HCT116 (cell line): Measurements from ENCODE around the gene PHPT1. TPM values are rescaled to one million over a fixed set of nuclear protein-coding genes. Genes with fewer than 3 reads are reported as not detected.

ENCODE experiments used
- ATAC-seq: fragments of 200-7000 bp; cut with Tn5 transposase; 2 replicates; pipeline ENCODE4 v1.9.1; 2020; ENCODE audit warnings: mild to moderate bottlenecking, moderate library complexity
- BruUV-seq: library from RNA; stranded (reverse); fragments of 400-500 nt; replicated peaks from 2 replicates; lab custom pipeline; 2021; lab: Mats Ljungman, UMichigan
- CTCF ChIA-PET: fragments of 300-600 bp; sonication (Branson Sonifier 250); formaldehyde crosslinking; loops from one replicate; lab custom pipeline; 2021; ENCODE audit warnings: antibody characterized with exemption; lab: Charles Lee
- POLR2A ChIA-PET: fragments of 300-600, 350-600 bp; sonication (Branson Sonifier 250); formaldehyde crosslinking; loops from one replicate; lab custom pipeline; 2021; ENCODE audit warnings: antibody characterized with exemption; lab: Charles Lee
- RAD21 ChIA-PET, 2 experiments: fragments of 300-600 bp; sonication (Branson Sonifier 250); formaldehyde crosslinking; loops; one replicate each; lab custom pipeline; 2023; ENCODE audit warnings: low total read pairs in 2 of 2; ENCODE audit not compliant: uncharacterized antibody in 2 of 2, unreplicated experiment in 2 of 2, low non-redundant PET in 1 of 2; lab: Charles Lee
- DNase-seq: peaks from one replicate; pipeline ENCODE4 v3.0.0-alpha.2; 2010; ENCODE audit warnings: low read depth, low spot score
- H2AFZ ChIP-seq: fragments of 200-600 bp; shearing (Covaris generic), sonication (generic); 2 replicates; pipeline ENCODE4 v1.6.1; 2017; ENCODE audit warnings: low read depth, mixed run types, mixed read lengths, antibody characterized with exemption, low read length; ENCODE audit not compliant: poor library complexity, severe bottlenecking
- H3K27ac ChIP-seq: 2 replicates; pipeline ENCODE4 v1.5.1; 2012; ENCODE audit warnings: low read depth, low read length
- H3K27me3 ChIP-seq: fragments of 200-600 bp; sonication (generic); 2 replicates; pipeline ENCODE4 v1.6.1; 2016; ENCODE audit warnings: mixed run types, low read length, mixed read lengths; ENCODE audit not compliant: insufficient read depth
- H3K36me3 ChIP-seq, 2 experiments: fragments of 200-500 bp in 1 of 2; fragments of 200-600 bp in 1 of 2; sonication (Bioruptor generic) in 1 of 2; sonication (generic) in 1 of 2; 2 replicates each; pipeline versions ENCODE4 v1.5.1 to v1.6.1; 2014 to 2016; ENCODE audit warnings: low read length in 2 of 2, inconsistent platforms in 1 of 2, mixed read lengths in 1 of 2, mixed run types in 1 of 2; ENCODE audit not compliant: insufficient read depth in 2 of 2, control insufficient read depth in 1 of 2
- H3K4me1 ChIP-seq, 2 experiments: fragments of 200-600 bp in 1 of 2; sonication (generic) in 1 of 2; 2 replicates each; pipeline versions ENCODE4 v1.5.1 to v1.6.1; 2012 to 2017; ENCODE audit warnings: low read length in 2 of 2, inconsistent platforms in 1 of 2, mild to moderate bottlenecking in 1 of 2, mixed read lengths in 1 of 2, mixed run types in 1 of 2, moderate library complexity in 1 of 2; ENCODE audit not compliant: insufficient read depth in 2 of 2, control insufficient read depth in 1 of 2
- H3K4me2 ChIP-seq: fragments of 200-600 bp; sonication (generic); 2 replicates; pipeline ENCODE4 v1.6.1; 2017; ENCODE audit warnings: mixed run types, low read length, mixed read lengths
- H3K4me3 ChIP-seq, 2 experiments: fragments of 200-600 bp in 1 of 2; sonication (generic) in 1 of 2; replicated peaks in 1 of 2; 2 replicates each; pipeline ENCODE4 v1.5.1; 2011 to 2016; ENCODE audit warnings: low read length in 2 of 2, control low read depth in 1 of 2, low read depth in 1 of 2, mild to moderate bottlenecking in 1 of 2, mixed read lengths in 1 of 2, mixed run types in 1 of 2
- H3K79me2 ChIP-seq: fragments of 200-600 bp; sonication (generic); 2 replicates; pipeline ENCODE4 v1.6.1; 2017; ENCODE audit warnings: mild to moderate bottlenecking, mixed run types, low read length, moderate library complexity, mixed read lengths; ENCODE audit not compliant: insufficient read depth
- H3K9ac ChIP-seq: fragments of 200-600 bp; sonication (generic); 2 replicates; pipeline ENCODE4 v1.6.1; 2016; ENCODE audit warnings: low read length, mixed read lengths
- H3K9me2 ChIP-seq: fragments of 200-600 bp; sonication (generic), shearing (Covaris generic); 2 replicates; pipeline ENCODE4 v1.6.1; 2017; ENCODE audit warnings: mixed run types, mild to moderate bottlenecking, moderate library complexity; ENCODE audit not compliant: insufficient read depth
- H3K9me3 ChIP-seq, 2 experiments: fragments of 200-500 bp in 1 of 2; fragments of 200-600 bp in 1 of 2; sonication (Bioruptor generic) in 1 of 2; sonication (generic) in 1 of 2; 2 replicates each; pipeline ENCODE4 v1.6.1; 2014 to 2017; ENCODE audit warnings: low read length in 2 of 2, mixed read lengths in 2 of 2, inconsistent platforms in 1 of 2, low read depth in 1 of 2, mild to moderate bottlenecking in 1 of 2, mixed run types in 1 of 2, moderate library complexity in 1 of 2; ENCODE audit not compliant: control insufficient read depth in 1 of 2, insufficient read depth in 1 of 2
- H4K20me1 ChIP-seq: fragments of 200-600 bp; sonication (generic), shearing (Covaris generic); 2 replicates; pipeline ENCODE4 v1.6.1; 2017; ENCODE audit warnings: mixed run types, mild to moderate bottlenecking, moderate library complexity; ENCODE audit not compliant: insufficient read depth
- CBX3 ChIP-seq: IDR thresholded peaks from 2 replicates; pipeline ENCODE4 v1.6.1; 2012; ENCODE audit warnings: low read depth
- CEBPB ChIP-seq: IDR thresholded peaks from 2 replicates; pipeline ENCODE4 v1.6.1; 2012; ENCODE audit warnings: low read depth
- EGR1 ChIP-seq: IDR thresholded peaks from 2 replicates; pipeline ENCODE4 v1.6.1; 2012; ENCODE audit warnings: low read depth
- ELF1 ChIP-seq: IDR thresholded peaks from 2 replicates; pipeline ENCODE4 v1.6.1; 2012; ENCODE audit warnings: low read depth, borderline replicate concordance
- EZH2 ChIP-seq: fragments of 200-600 bp; sonication (generic); IDR thresholded peaks from 2 replicates; pipeline ENCODE4 v1.6.1; 2017; ENCODE audit warnings: antibody characterized with exemption, mixed run types
- EZH2phosphoT487 ChIP-seq: fragments of 200-600 bp; IDR thresholded peaks from 2 replicates; pipeline ENCODE4 v1.6.1; 2018; ENCODE audit warnings: antibody characterized with exemption, borderline replicate concordance
- FOSL1 ChIP-seq: IDR thresholded peaks from 2 replicates; pipeline ENCODE4 v1.6.1; 2012; ENCODE audit warnings: low read depth
- JUND ChIP-seq: IDR thresholded peaks from 2 replicates; pipeline ENCODE4 v1.6.1; 2012
- POLR2AphosphoS5 ChIP-seq: IDR thresholded peaks from 2 replicates; pipeline ENCODE4 v1.6.1; 2011; ENCODE audit warnings: mild to moderate bottlenecking, low read depth, low read length, moderate library complexity
- SP1 ChIP-seq: IDR thresholded peaks from 2 replicates; pipeline ENCODE4 v1.6.1; 2012; ENCODE audit warnings: low read depth
- SRF ChIP-seq: IDR thresholded peaks from 2 replicates; pipeline ENCODE4 v1.6.1; 2012; ENCODE audit warnings: low read depth
- TCF7L2 ChIP-seq: IDR thresholded peaks from 2 replicates; pipeline ENCODE4 v1.7.0; 2011; ENCODE audit warnings: borderline replicate concordance, inconsistent platforms; ENCODE audit not compliant: insufficient read depth, insufficient read length; ENCODE audit errors: extremely low read depth
- YY1 ChIP-seq: IDR thresholded peaks from 2 replicates; pipeline ENCODE4 v1.6.1; 2011; ENCODE audit warnings: low read length, low read depth, moderate library complexity, mild to moderate bottlenecking; ENCODE audit not compliant: insufficient replicate concordance; ENCODE audit errors: extremely low read depth
- ZFX ChIP-seq: fragments of 450-650 bp; IDR thresholded peaks from 2 replicates; pipeline ENCODE4 v1.6.1; 2017
- ZNF274 ChIP-seq: fragments of 200-500 bp; sonication (Bioruptor generic); IDR thresholded peaks from 2 replicates; pipeline ENCODE4 v1.6.1; 2014; ENCODE audit warnings: mild to moderate bottlenecking, low read depth, low read length, inconsistent platforms
- intact Hi-C: fragments of 100-400 bp; cut with micrococcal nuclease; formaldehyde crosslinking; loops from 2 replicates; pipeline ENCODE4 v1.10.0; 2022
- total RNA-seq: library from RNA; stranded (reverse); gene quantifications from one replicate; pipeline ENCODE4 v1.2.1, GENCODE V29; 2021; ENCODE audit not compliant: unreplicated experiment
- TF ChIP-seq, protein P1 (sequence below): IDR thresholded peaks from 2 replicates; pipeline ENCODE4 v1.6.1; 2012; ENCODE audit warnings: low read depth
- TF ChIP-seq, protein P2 (sequence below), 3 experiments: fragments of 200-600 bp in 1 of 3; sonication (generic) in 1 of 3; IDR thresholded peaks in 2 of 3; conservative IDR thresholded peaks in 1 of 3; 2 replicates each; pipeline ENCODE4 v1.5.1; 2012 to 2017; ENCODE audit warnings: low read depth in 2 of 3, low read length in 2 of 3, antibody characterized with exemption in 1 of 3, borderline replicate concordance in 1 of 3, control low read depth in 1 of 3, mild to moderate bottlenecking in 1 of 3, mixed read lengths in 1 of 3, mixed run types in 1 of 3, moderate library complexity in 1 of 3; ENCODE audit not compliant: insufficient read depth in 1 of 3
- TF ChIP-seq, protein P3 (sequence below): IDR thresholded peaks from 2 replicates; pipeline ENCODE4 v1.6.1; 2011; ENCODE audit warnings: mild to moderate bottlenecking, low read length, moderate library complexity; ENCODE audit not compliant: insufficient replicate concordance; ENCODE audit errors: extremely low read depth
- TF ChIP-seq, protein P4 (sequence below): IDR thresholded peaks from 2 replicates; pipeline ENCODE4 v1.6.1; 2012
- TF ChIP-seq, protein P5 (sequence below): IDR thresholded peaks from 2 replicates; pipeline ENCODE4 v1.6.1; 2012

Gene PHPT1
- total RNA-seq, 1 experiment from 2014 or later: 148 TPM

DNA sequence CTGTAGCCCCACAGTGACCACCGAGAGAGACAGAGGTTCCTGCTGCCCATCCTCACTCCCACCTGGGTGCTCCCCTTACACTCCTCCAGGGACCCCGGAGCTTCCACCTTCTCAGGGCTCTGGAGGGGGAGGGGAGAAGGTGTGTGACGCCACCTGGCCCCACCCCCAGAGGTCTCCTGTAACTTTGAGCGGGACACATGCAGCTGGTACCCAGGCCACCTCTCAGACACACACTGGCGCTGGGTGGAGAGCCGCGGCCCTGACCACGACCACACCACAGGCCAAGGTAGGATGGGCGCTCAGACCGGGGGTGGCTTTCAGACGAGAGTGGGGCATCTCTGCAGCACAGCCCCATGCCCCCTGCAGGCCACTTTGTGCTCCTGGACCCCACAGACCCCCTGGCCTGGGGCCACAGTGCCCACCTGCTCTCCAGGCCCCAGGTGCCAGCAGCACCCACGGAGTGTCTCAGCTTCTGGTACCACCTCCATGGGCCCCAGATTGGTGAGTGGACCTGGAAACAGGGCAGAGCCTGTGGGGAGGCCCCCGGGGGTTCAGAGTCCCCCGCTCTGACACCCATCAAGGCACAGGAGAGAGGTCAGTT lies 7.4 kb downstream of the PHPT1 start:
- CTCF ChIA-PET: no interaction called here
- intact Hi-C loops: no loop called here
- ATAC-seq (no peak), DNase-seq (no peak)
- Histone ChIP-seq H3K27ac (no peak overlapping the region; the same call in 1 of the 2 replicates), H3K36me3 (peaks cover 0 to 1% of the 10 kb centered on the region in 2 experiments; a peak in 1 of 4 replicates), H3K27me3 (no peaks in the 10 kb centered on the region), H3K9ac (no peak overlapping the region), H3K4me3 (no peak overlapping the region), H3K79me2 (no peaks in the 10 kb centered on the region; the same call in 1 of the 2 replicates), H2AFZ (no peak overlapping the region), H3K9me2 (no peaks in the 10 kb centered on the region), H3K9me3 (no peaks in the 10 kb centered on the region), H3K4me1 (peaks cover 2 to 12% of the 10 kb centered on the region in 2 experiments; a peak in 2 of 4 replicates), H3K4me2 (no peak overlapping the region), H4K20me1 (no peaks in the 10 kb centered on the region)
- POLR2A ChIA-PET: no interaction called here
- no peak for TF ChIP-seq SRF
- TF ChIP-seq JUND: no peak
- no peak for TF ChIP-seq EZH2phosphoT487
- TF ChIP-seq, protein P1, sequence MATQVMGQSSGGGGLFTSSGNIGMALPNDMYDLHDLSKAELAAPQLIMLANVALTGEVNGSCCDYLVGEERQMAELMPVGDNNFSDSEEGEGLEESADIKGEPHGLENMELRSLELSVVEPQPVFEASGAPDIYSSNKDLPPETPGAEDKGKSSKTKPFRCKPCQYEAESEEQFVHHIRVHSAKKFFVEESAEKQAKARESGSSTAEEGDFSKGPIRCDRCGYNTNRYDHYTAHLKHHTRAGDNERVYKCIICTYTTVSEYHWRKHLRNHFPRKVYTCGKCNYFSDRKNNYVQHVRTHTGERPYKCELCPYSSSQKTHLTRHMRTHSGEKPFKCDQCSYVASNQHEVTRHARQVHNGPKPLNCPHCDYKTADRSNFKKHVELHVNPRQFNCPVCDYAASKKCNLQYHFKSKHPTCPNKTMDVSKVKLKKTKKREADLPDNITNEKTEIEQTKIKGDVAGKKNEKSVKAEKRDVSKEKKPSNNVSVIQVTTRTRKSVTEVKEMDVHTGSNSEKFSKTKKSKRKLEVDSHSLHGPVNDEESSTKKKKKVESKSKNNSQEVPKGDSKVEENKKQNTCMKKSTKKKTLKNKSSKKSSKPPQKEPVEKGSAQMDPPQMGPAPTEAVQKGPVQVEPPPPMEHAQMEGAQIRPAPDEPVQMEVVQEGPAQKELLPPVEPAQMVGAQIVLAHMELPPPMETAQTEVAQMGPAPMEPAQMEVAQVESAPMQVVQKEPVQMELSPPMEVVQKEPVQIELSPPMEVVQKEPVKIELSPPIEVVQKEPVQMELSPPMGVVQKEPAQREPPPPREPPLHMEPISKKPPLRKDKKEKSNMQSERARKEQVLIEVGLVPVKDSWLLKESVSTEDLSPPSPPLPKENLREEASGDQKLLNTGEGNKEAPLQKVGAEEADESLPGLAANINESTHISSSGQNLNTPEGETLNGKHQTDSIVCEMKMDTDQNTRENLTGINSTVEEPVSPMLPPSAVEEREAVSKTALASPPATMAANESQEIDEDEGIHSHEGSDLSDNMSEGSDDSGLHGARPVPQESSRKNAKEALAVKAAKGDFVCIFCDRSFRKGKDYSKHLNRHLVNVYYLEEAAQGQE: no peak
- no peak for TF ChIP-seq CBX3
- TF ChIP-seq FOSL1: no peak
- no peak for TF ChIP-seq ELF1
- TF ChIP-seq, protein P2, sequence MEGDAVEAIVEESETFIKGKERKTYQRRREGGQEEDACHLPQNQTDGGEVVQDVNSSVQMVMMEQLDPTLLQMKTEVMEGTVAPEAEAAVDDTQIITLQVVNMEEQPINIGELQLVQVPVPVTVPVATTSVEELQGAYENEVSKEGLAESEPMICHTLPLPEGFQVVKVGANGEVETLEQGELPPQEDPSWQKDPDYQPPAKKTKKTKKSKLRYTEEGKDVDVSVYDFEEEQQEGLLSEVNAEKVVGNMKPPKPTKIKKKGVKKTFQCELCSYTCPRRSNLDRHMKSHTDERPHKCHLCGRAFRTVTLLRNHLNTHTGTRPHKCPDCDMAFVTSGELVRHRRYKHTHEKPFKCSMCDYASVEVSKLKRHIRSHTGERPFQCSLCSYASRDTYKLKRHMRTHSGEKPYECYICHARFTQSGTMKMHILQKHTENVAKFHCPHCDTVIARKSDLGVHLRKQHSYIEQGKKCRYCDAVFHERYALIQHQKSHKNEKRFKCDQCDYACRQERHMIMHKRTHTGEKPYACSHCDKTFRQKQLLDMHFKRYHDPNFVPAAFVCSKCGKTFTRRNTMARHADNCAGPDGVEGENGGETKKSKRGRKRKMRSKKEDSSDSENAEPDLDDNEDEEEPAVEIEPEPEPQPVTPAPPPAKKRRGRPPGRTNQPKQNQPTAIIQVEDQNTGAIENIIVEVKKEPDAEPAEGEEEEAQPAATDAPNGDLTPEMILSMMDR (IDR thresholded peaks at IDR 0.05 in 2 of 3, conservative IDR thresholded peaks at IDR 0.05 in 1 of 3; ENCODE audit: borderline replicate concordance in 1 of 3, insufficient read depth in 1 of 3, low read depth in 2 of 3, low read length in 2 of 3): no peak
- no peak for TF ChIP-seq EGR1
- no peak for TF ChIP-seq ZFX
- TF ChIP-seq, protein P3, sequence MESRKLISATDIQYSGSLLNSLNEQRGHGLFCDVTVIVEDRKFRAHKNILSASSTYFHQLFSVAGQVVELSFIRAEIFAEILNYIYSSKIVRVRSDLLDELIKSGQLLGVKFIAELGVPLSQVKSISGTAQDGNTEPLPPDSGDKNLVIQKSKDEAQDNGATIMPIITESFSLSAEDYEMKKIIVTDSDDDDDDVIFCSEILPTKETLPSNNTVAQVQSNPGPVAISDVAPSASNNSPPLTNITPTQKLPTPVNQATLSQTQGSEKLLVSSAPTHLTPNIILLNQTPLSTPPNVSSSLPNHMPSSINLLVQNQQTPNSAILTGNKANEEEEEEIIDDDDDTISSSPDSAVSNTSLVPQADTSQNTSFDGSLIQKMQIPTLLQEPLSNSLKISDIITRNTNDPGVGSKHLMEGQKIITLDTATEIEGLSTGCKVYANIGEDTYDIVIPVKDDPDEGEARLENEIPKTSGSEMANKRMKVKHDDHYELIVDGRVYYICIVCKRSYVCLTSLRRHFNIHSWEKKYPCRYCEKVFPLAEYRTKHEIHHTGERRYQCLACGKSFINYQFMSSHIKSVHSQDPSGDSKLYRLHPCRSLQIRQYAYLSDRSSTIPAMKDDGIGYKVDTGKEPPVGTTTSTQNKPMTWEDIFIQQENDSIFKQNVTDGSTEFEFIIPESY: no peak
- no peak for TF ChIP-seq SP1
- TF ChIP-seq EZH2: no peak
- TF ChIP-seq CEBPB: no peak
- TF ChIP-seq POLR2AphosphoS5: no peak
- no peak for TF ChIP-seq ZNF274
- TF ChIP-seq TCF7L2: no peak
- no peak for TF ChIP-seq YY1
- TF ChIP-seq, protein P4, sequence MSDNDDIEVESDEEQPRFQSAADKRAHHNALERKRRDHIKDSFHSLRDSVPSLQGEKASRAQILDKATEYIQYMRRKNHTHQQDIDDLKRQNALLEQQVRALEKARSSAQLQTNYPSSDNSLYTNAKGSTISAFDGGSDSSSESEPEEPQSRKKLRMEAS: no peak
- TF ChIP-seq, protein P5, sequence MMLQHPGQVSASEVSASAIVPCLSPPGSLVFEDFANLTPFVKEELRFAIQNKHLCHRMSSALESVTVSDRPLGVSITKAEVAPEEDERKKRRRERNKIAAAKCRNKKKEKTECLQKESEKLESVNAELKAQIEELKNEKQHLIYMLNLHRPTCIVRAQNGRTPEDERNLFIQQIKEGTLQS: no peak
- no TSS peak for BruUV-seq
- RAD21 ChIA-PET: no interaction called here
